ENCODE measurements around the gene PLD5. TPM values are rescaled to one million over a fixed set of nuclear protein-coding genes. Genes with fewer than 3 reads are reported as not detected.

The PLD5 gene
- not detected in 2 replicates for total RNA-seq (ENCODE audit: low replicate concordance)

GRCh38 chr1:242524571-242525359 is at the start of gene PLD5:
Gene PLD5, minus strand, starts transcription at chr1:242524697.

